NT2/D1 (cell line): ENCODE results near the gene LRRC39.

ENCODE experiments used
- SUZ12 ChIP-seq: IDR thresholded peaks from 2 replicates; pipeline ENCODE4 v1.6.1; 2011; ENCODE audit not compliant: insufficient read length, insufficient read depth; ENCODE audit errors: extremely low read depth
- ZNF274 ChIP-seq: IDR thresholded peaks from 2 replicates; pipeline ENCODE4 v1.6.1; 2011; ENCODE audit warnings: mild to moderate bottlenecking, low read depth, low read length

GRCh38 chr1:100222428-100222827 lies 44.4 kb upstream of the LRRC39 start:
- TF ChIP-seq SUZ12 = no peak
- TF ChIP-seq ZNF274 = no peak
